ENCODE results near the gene CA4.

DNA sequence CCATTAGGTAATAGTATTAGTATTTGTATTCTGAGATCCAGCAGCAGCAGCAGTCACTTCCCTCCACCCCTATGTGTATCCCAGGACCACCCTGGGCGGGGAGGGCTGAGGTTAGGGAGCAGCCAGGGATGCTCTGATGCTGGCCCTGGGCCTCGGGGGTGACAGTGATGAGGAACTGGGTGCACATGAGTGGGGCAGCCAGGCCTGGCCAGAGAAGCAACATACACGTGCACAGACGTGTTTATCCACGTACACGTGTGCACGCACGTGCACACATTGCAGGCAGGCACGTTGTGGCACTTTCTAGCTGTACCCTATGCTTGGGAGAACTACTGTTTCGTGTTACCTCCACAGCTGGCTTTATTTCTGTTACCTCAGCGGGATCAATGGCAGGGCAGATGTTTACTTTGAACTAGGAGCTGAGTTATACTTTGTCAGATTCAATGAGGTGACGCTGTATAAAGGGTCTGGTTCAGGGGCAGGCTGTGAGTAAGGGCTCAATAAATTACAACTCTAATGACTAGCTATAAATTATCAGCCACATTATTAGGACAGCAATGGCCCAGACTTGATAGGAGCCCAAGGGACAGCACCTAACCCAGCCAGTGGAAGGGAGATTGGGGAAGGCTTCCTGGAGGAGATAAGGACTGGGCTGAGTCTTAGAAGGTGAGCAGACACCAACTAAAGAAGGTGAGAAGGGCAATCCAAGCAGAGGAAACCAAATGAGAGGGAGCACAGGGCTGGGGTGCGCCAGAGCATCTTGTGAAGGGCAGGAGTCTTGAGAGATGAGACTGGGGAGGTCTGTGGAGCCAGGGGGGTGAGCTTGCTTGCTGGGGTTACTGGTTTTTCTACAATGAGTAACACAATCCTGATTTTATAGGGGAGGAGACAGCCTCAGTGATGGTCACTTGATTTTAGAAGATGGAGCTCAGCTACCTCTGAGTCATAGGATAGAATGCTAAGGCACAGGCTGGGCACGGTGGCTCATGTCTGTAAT, 22.4 kb upstream of the CA4 start:
- TF ChIP-seq, protein P1, sequence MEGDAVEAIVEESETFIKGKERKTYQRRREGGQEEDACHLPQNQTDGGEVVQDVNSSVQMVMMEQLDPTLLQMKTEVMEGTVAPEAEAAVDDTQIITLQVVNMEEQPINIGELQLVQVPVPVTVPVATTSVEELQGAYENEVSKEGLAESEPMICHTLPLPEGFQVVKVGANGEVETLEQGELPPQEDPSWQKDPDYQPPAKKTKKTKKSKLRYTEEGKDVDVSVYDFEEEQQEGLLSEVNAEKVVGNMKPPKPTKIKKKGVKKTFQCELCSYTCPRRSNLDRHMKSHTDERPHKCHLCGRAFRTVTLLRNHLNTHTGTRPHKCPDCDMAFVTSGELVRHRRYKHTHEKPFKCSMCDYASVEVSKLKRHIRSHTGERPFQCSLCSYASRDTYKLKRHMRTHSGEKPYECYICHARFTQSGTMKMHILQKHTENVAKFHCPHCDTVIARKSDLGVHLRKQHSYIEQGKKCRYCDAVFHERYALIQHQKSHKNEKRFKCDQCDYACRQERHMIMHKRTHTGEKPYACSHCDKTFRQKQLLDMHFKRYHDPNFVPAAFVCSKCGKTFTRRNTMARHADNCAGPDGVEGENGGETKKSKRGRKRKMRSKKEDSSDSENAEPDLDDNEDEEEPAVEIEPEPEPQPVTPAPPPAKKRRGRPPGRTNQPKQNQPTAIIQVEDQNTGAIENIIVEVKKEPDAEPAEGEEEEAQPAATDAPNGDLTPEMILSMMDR (IDR thresholded peaks at IDR 0.05; ENCODE audit: low read depth, low read length, missing input control): no peak
- no peak for TF ChIP-seq TAF1 (conservative IDR thresholded peaks at IDR 0.05)
- TF ChIP-seq YY1 (IDR thresholded peaks at IDR 0.05): no peak
- TF ChIP-seq, protein P2, sequence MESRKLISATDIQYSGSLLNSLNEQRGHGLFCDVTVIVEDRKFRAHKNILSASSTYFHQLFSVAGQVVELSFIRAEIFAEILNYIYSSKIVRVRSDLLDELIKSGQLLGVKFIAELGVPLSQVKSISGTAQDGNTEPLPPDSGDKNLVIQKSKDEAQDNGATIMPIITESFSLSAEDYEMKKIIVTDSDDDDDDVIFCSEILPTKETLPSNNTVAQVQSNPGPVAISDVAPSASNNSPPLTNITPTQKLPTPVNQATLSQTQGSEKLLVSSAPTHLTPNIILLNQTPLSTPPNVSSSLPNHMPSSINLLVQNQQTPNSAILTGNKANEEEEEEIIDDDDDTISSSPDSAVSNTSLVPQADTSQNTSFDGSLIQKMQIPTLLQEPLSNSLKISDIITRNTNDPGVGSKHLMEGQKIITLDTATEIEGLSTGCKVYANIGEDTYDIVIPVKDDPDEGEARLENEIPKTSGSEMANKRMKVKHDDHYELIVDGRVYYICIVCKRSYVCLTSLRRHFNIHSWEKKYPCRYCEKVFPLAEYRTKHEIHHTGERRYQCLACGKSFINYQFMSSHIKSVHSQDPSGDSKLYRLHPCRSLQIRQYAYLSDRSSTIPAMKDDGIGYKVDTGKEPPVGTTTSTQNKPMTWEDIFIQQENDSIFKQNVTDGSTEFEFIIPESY (IDR thresholded peaks at IDR 0.05): no peak
- no peak for TF ChIP-seq RXRA (IDR thresholded peaks at IDR 0.05)
- no peak for TF ChIP-seq FOXA1 (IDR thresholded peaks at IDR 0.05)
- TF ChIP-seq, protein P3, sequence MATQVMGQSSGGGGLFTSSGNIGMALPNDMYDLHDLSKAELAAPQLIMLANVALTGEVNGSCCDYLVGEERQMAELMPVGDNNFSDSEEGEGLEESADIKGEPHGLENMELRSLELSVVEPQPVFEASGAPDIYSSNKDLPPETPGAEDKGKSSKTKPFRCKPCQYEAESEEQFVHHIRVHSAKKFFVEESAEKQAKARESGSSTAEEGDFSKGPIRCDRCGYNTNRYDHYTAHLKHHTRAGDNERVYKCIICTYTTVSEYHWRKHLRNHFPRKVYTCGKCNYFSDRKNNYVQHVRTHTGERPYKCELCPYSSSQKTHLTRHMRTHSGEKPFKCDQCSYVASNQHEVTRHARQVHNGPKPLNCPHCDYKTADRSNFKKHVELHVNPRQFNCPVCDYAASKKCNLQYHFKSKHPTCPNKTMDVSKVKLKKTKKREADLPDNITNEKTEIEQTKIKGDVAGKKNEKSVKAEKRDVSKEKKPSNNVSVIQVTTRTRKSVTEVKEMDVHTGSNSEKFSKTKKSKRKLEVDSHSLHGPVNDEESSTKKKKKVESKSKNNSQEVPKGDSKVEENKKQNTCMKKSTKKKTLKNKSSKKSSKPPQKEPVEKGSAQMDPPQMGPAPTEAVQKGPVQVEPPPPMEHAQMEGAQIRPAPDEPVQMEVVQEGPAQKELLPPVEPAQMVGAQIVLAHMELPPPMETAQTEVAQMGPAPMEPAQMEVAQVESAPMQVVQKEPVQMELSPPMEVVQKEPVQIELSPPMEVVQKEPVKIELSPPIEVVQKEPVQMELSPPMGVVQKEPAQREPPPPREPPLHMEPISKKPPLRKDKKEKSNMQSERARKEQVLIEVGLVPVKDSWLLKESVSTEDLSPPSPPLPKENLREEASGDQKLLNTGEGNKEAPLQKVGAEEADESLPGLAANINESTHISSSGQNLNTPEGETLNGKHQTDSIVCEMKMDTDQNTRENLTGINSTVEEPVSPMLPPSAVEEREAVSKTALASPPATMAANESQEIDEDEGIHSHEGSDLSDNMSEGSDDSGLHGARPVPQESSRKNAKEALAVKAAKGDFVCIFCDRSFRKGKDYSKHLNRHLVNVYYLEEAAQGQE (IDR thresholded peaks at IDR 0.05): no peak
- TF ChIP-seq RAD21 (IDR thresholded peaks at IDR 0.05): no peak

All from liver (tissue), 3 donors.